H9 (cell line): ENCODE data around the gene GH2. TPM values are rescaled to one million over a fixed set of nuclear protein-coding genes. Genes with fewer than 3 reads are reported as not detected.
"Not testable (repeated sequence)": the region's sequence is repeated elsewhere in the genome, so short reads cannot be mapped to it uniquely, and the experiment has no call there.

Source experiments
- DNase-seq: peaks from one replicate; pipeline ENCODE4 v3.0.0-alpha.2; 2017
- H2AFZ ChIP-seq: one replicate; pipeline ENCODE4 v1.6.1; 2013; ENCODE audit warnings: mild to moderate bottlenecking, low read length, control low read depth, moderate library complexity
- H2AK5ac ChIP-seq: 2 replicates; pipeline ENCODE4 v1.6.1; 2013; ENCODE audit warnings: low read length, control low read depth, mixed read lengths; ENCODE audit not compliant: insufficient read length
- H2BK120ac ChIP-seq: one replicate; pipeline ENCODE4 v1.6.1; 2013; ENCODE audit warnings: low read depth, mild to moderate bottlenecking, low read length, control low read depth, inconsistent platforms; ENCODE audit not compliant: poor library complexity, severe bottlenecking
- H2BK12ac ChIP-seq: 2 replicates; pipeline ENCODE4 v1.6.1; 2013; ENCODE audit warnings: low read length, control low read depth, mixed read lengths, low read depth; ENCODE audit not compliant: insufficient read length
- H2BK15ac ChIP-seq: 2 replicates; pipeline ENCODE4 v1.6.1; 2013; ENCODE audit warnings: low read depth, low read length, control low read depth
- H2BK20ac ChIP-seq: one replicate; pipeline ENCODE4 v1.6.1; 2013; ENCODE audit warnings: low read depth, mild to moderate bottlenecking, low read length, control low read depth, inconsistent platforms; ENCODE audit not compliant: poor library complexity, severe bottlenecking
- H2BK5ac ChIP-seq: 2 replicates; pipeline ENCODE4 v1.6.1; 2013; ENCODE audit warnings: low read length, control low read depth, mixed read lengths; ENCODE audit not compliant: insufficient read length
- H3K14ac ChIP-seq: 2 replicates; pipeline ENCODE4 v1.6.1; 2013; ENCODE audit warnings: low read length, control low read depth; ENCODE audit not compliant: insufficient read depth
- H3K18ac ChIP-seq: 2 replicates; pipeline ENCODE4 v1.6.1; 2013; ENCODE audit warnings: low read depth, mild to moderate bottlenecking, mixed read lengths, low read length, control low read depth; ENCODE audit not compliant: insufficient read length
- H3K23ac ChIP-seq: 2 replicates; pipeline ENCODE4 v1.6.1; 2013; ENCODE audit warnings: low read length, control low read depth, mixed read lengths, low read depth; ENCODE audit not compliant: insufficient read length
- H3K23me2 ChIP-seq: 2 replicates; pipeline ENCODE4 v1.6.1; 2013; ENCODE audit warnings: low read depth, mild to moderate bottlenecking, mixed read lengths, low read length, control low read depth; ENCODE audit not compliant: insufficient read length, poor library complexity, severe bottlenecking
- H3K27ac ChIP-seq: 2 replicates; pipeline ENCODE4 v1.5.1; 2013; ENCODE audit warnings: low read length, control low read depth, mixed read lengths, low read depth; ENCODE audit not compliant: insufficient read length
- H3K27me3 ChIP-seq: 2 replicates; pipeline ENCODE4 v1.6.1; 2013; ENCODE audit warnings: low read length, control low read depth, inconsistent platforms; ENCODE audit not compliant: insufficient read depth
- H3K4ac ChIP-seq: 2 replicates; pipeline ENCODE4 v1.6.1; 2013; ENCODE audit warnings: low read depth, mild to moderate bottlenecking, control low read depth, inconsistent platforms, low read length, moderate library complexity
- H3K4me1 ChIP-seq: 2 replicates; pipeline ENCODE4 v1.6.1; 2013; ENCODE audit warnings: low read length, control low read depth, inconsistent platforms; ENCODE audit not compliant: insufficient read depth
- H3K4me2 ChIP-seq: 2 replicates; pipeline ENCODE4 v1.6.1; 2013; ENCODE audit warnings: low read length, control low read depth, mixed read lengths; ENCODE audit not compliant: insufficient read length, insufficient read depth
- H3K56ac ChIP-seq: 2 replicates; pipeline ENCODE4 v1.6.1; 2013; ENCODE audit warnings: low read depth, mild to moderate bottlenecking, mixed read lengths, low read length, control low read depth; ENCODE audit not compliant: insufficient read length
- H3K79me1 ChIP-seq: 2 replicates; pipeline ENCODE4 v1.6.1; 2013; ENCODE audit warnings: low read depth, mild to moderate bottlenecking, moderate library complexity, low read length, control low read depth, inconsistent platforms; ENCODE audit not compliant: insufficient read depth, poor library complexity, severe bottlenecking
- H3K79me2 ChIP-seq: 2 replicates; pipeline ENCODE4 v1.6.1; 2013; ENCODE audit warnings: low read length, control low read depth, inconsistent platforms; ENCODE audit not compliant: insufficient read depth
- H3K9ac ChIP-seq: 2 replicates; pipeline ENCODE4 v1.6.1; 2013; ENCODE audit warnings: low read length, control low read depth, mixed read lengths; ENCODE audit not compliant: insufficient read length; ENCODE audit errors: extremely low read depth
- H3K9me3 ChIP-seq: one replicate; pipeline ENCODE4 v1.6.1; 2013; ENCODE audit warnings: low read depth, low read length, inconsistent platforms; ENCODE audit not compliant: control insufficient read depth
- H3T11ph ChIP-seq: one replicate; pipeline ENCODE4 v1.6.1; 2013; ENCODE audit warnings: mild to moderate bottlenecking, low read length, control low read depth, inconsistent platforms
- H4K20me1 ChIP-seq: one replicate; pipeline ENCODE4 v1.6.1; 2013; ENCODE audit not compliant: control insufficient read depth, insufficient read length, insufficient read depth
- H4K5ac ChIP-seq: 2 replicates; pipeline ENCODE4 v1.6.1; 2013; ENCODE audit warnings: low read depth, mild to moderate bottlenecking, mixed read lengths, low read length, control low read depth; ENCODE audit not compliant: insufficient read length
- H4K8ac ChIP-seq: replicated peaks from 2 replicates; pipeline ENCODE4 v1.6.1; 2013; ENCODE audit warnings: low read length, control low read depth, mixed read lengths, low read depth; ENCODE audit not compliant: insufficient read length
- H4K91ac ChIP-seq: 2 replicates; pipeline ENCODE4 v1.6.1; 2013; ENCODE audit warnings: low read depth, mild to moderate bottlenecking, moderate library complexity, mixed read lengths, low read length, control low read depth; ENCODE audit not compliant: insufficient read length
- H3K27ac Mint-ChIP-seq, 3 experiments: 2 replicates in 2 of 3; 3 replicates in 1 of 3; pipeline ENCODE4 v1.8.0; 2020 to 2021; ENCODE audit warnings: mixed read lengths in 3 of 3, mild to moderate bottlenecking in 1 of 3, moderate library complexity in 1 of 3
- H3K27me3 Mint-ChIP-seq: 2 replicates; pipeline ENCODE4 v1.8.0; 2021; ENCODE audit warnings: low read depth, mild to moderate bottlenecking, moderate library complexity, mixed read lengths
- H3K36me3 Mint-ChIP-seq, 3 experiments: 2 replicates in 2 of 3; 3 replicates in 1 of 3; pipeline ENCODE4 v1.8.0; 2020 to 2021; ENCODE audit warnings: low read depth in 3 of 3, mixed read lengths in 3 of 3; ENCODE audit not compliant: insufficient read depth in 1 of 3
- H3K4me1 Mint-ChIP-seq, 2 experiments: 2 replicates each; pipeline ENCODE4 v1.8.0; 2020; ENCODE audit warnings: mixed read lengths in 2 of 2
- H3K4me3 Mint-ChIP-seq, 2 experiments: 2 replicates in 1 of 2; 3 replicates in 1 of 2; pipeline ENCODE4 v1.8.0; 2020 to 2021; ENCODE audit warnings: mild to moderate bottlenecking in 2 of 2, mixed read lengths in 2 of 2, moderate library complexity in 1 of 2
- H3K9me3 Mint-ChIP-seq, 2 experiments: 2 replicates in 1 of 2; 3 replicates in 1 of 2; pipeline ENCODE4 v1.8.0; 2020; ENCODE audit warnings: mild to moderate bottlenecking in 2 of 2, mixed read lengths in 2 of 2, moderate library complexity in 1 of 2
- CTCF ChIP-seq: fragments of 200-600 bp; sonication (generic); conservative IDR thresholded peaks from 3 replicates; pipeline ENCODE4 v1.8.0; 2021; ENCODE audit warnings: antibody characterized with exemption, mild to moderate bottlenecking
- WGBS: extraction: QIAGEN DNeasy Blood & Tissue Kit; methylation state at CpG from one replicate; pipeline ENCODE4 v1.1.7; 2013; ENCODE audit warnings: missing lambda C conversion rate, low lambda C conversion rate, mixed read lengths; ENCODE audit not compliant: insufficient read length; ENCODE audit errors: extremely low coverage; 5-methylcytosine and 5-hydroxymethylcytosine counted together
- total RNA-seq: library from RNA; stranded (reverse); gene quantifications from 2 replicates; pipeline ENCODE4 v1.2.1, GENCODE V29; 2021

The GH2 gene
- total RNA-seq, 1 experiment from 2014 or later: 0.77 TPM

GRCh38 chr17:63859257-63859656, 22.5 kb downstream of the GH2 start:
- Histone ChIP-seq H3K4me2 (no peak overlapping the region), H3K9ac (no peak overlapping the region), H3K79me2 (no peaks in the 10 kb centered on the region), H3K27ac (no peak overlapping the region), H4K91ac (no peak overlapping the region), H4K8ac (no peak overlapping the region), H3K56ac (no peak overlapping the region), H3K79me1 (no peaks in the 10 kb centered on the region), H3K23me2 (no peaks in the 10 kb centered on the region), H2BK20ac (no peak overlapping the region), H3K27me3 (no peaks in the 10 kb centered on the region), H2BK120ac (no peak overlapping the region), H2AFZ (no peak overlapping the region), H3K9me3 (no peaks in the 10 kb centered on the region), H3K18ac (no peak overlapping the region), H3K4me1 (no peaks in the 10 kb centered on the region), H3K23ac (no peak overlapping the region), H3T11ph (no peak overlapping the region), H2BK5ac (no peak overlapping the region), H2BK15ac (no peak overlapping the region), H3K14ac (no peak overlapping the region), H2AK5ac (no peak overlapping the region), H4K20me1 (no peaks in the 10 kb centered on the region), H3K4ac (no peak overlapping the region), H2BK12ac (no peak overlapping the region), H4K5ac (no peak overlapping the region)
- no peak for DNase-seq
- H3K4me1 Mint-ChIP-seq: no peaks in the 10 kb centered on the region
- peaks cover 23% of the 10 kb centered on the region for H3K27me3 Mint-ChIP-seq
- H3K4me3 Mint-ChIP-seq: no peak overlapping the region; a peak in 1 of 5 replicates
- H3K27ac Mint-ChIP-seq: no peak overlapping the region; a peak in 1 of 7 replicates
- no peaks in the 10 kb centered on the region for H3K9me3 Mint-ChIP-seq
- WGBS: no CpG with 5 or more reads among the region's 3 CpGs
- H3K36me3 Mint-ChIP-seq: no peaks in the 10 kb centered on the region
- TF ChIP-seq CTCF: no peak

GRCh38 chr17:63856425-63856824, 25.3 kb downstream of the GH2 start:
- H3K4me1 Mint-ChIP-seq, H2AK5ac ChIP-seq, H3T11ph ChIP-seq, H3K9me3 Mint-ChIP-seq, H2AFZ ChIP-seq, H3K9ac ChIP-seq, H3K27ac Mint-ChIP-seq, H2BK120ac ChIP-seq, H4K20me1 ChIP-seq, H3K36me3 Mint-ChIP-seq, H4K8ac ChIP-seq, H3K23ac ChIP-seq, H3K4me1 ChIP-seq, H3K4me3 Mint-ChIP-seq, H3K4me2 ChIP-seq, H3K56ac ChIP-seq, H3K9me3 ChIP-seq, H3K23me2 ChIP-seq, H3K27me3 ChIP-seq, H3K18ac ChIP-seq, DNase-seq, H2BK12ac ChIP-seq, H3K79me2 ChIP-seq, H3K27ac ChIP-seq, H4K91ac ChIP-seq, H2BK15ac ChIP-seq, H3K14ac ChIP-seq, H4K5ac ChIP-seq, H2BK20ac ChIP-seq, H3K79me1 ChIP-seq, H2BK5ac ChIP-seq, H3K4ac ChIP-seq: not testable (repeated sequence)
- H3K27me3 Mint-ChIP-seq: peaks cover 34% of the 10 kb centered on the region
- no CpG with 5 or more reads among the region's 8 CpGs for WGBS
